ENCODE data around the gene CLCA1. TPM values are rescaled to one million over a fixed set of nuclear protein-coding genes. Genes with fewer than 3 reads are reported as not detected.

CLCA1 gene
- total RNA-seq, 1 experiment from 2014 or later: not detected

GRCh38 chr1:86502721-86503405 is 34.1 kb downstream of the CLCA1 start:
- Histone ChIP-seq H2AFZ (ENCODE audit: low read length) (no peak overlapping the region), H3K4me1 (ENCODE audit: insufficient read depth, low read length) (peaks cover 2% of the 10 kb centered on the region; the same call in 1 of the 2 replicates), H3K79me1 (ENCODE audit: insufficient read depth, low read depth, low read length, poor library complexity, severe bottlenecking) (no peaks in the 10 kb centered on the region), H2BK120ac (ENCODE audit: low read depth, low read length, poor library complexity, severe bottlenecking) (peak overlapping the region; percentile 92), H3K23ac (ENCODE audit: insufficient read length, low read depth, low read length) (no peak overlapping the region), H3K27ac (ENCODE audit: insufficient read length, low read depth, low read length) (peak overlapping the region; percentile 97), H2BK20ac (ENCODE audit: low read depth, low read length, poor library complexity, severe bottlenecking) (no peak overlapping the region), H3K56ac (ENCODE audit: insufficient read length, low read depth, low read length) (no peak overlapping the region), H4K20me1 (ENCODE audit: control insufficient read depth, insufficient read depth, insufficient read length) (peaks cover 2% of the 10 kb centered on the region), H3K14ac (ENCODE audit: insufficient read depth, low read length) (peak overlapping the region; percentile 90; the same call in 1 of the 2 replicates), H3K18ac (ENCODE audit: insufficient read length, low read depth, low read length) (peak overlapping the region; percentile 96), H3K9ac (ENCODE audit: extremely low read depth, insufficient read length, low read length) (peak overlapping the region; percentile 89), H3K23me2 (ENCODE audit: insufficient read length, low read depth, low read length, poor library complexity, severe bottlenecking) (peaks cover 9% of the 10 kb centered on the region), H3T11ph (ENCODE audit: low read length) (peak overlapping the region; percentile 82), H2AK5ac (ENCODE audit: insufficient read length, low read length) (peak overlapping the region; percentile 67), H3K9me3 (ENCODE audit: control insufficient read depth, low read depth, low read length) (no peaks in the 10 kb centered on the region), H2BK5ac (ENCODE audit: insufficient read length, low read length) (peak overlapping the region; percentile 94), H2BK12ac (ENCODE audit: insufficient read length, low read depth, low read length) (peak overlapping the region; percentile 98), H4K91ac (ENCODE audit: insufficient read length, low read depth, low read length) (peak overlapping the region; percentile 88), H2BK15ac (ENCODE audit: low read depth, low read length) (no peak overlapping the region), H3K27me3 (ENCODE audit: insufficient read depth, low read length) (no peaks in the 10 kb centered on the region), H4K8ac (replicated peaks; ENCODE audit: insufficient read length, low read depth, low read length) (no peak overlapping the region), H3K4me2 (ENCODE audit: insufficient read depth, insufficient read length, low read length) (peak overlapping the region; percentile 85), H3K79me2 (ENCODE audit: insufficient read depth, low read length) (no peaks in the 10 kb centered on the region), H3K4ac (ENCODE audit: low read depth, low read length) (peak overlapping the region; percentile 92), H4K5ac (ENCODE audit: insufficient read length, low read depth, low read length) (peak overlapping the region; percentile 68)
- H3K27ac Mint-ChIP-seq: peak overlapping the region; percentile 97 to 99 (median 99)
- TF ChIP-seq, protein P1, sequence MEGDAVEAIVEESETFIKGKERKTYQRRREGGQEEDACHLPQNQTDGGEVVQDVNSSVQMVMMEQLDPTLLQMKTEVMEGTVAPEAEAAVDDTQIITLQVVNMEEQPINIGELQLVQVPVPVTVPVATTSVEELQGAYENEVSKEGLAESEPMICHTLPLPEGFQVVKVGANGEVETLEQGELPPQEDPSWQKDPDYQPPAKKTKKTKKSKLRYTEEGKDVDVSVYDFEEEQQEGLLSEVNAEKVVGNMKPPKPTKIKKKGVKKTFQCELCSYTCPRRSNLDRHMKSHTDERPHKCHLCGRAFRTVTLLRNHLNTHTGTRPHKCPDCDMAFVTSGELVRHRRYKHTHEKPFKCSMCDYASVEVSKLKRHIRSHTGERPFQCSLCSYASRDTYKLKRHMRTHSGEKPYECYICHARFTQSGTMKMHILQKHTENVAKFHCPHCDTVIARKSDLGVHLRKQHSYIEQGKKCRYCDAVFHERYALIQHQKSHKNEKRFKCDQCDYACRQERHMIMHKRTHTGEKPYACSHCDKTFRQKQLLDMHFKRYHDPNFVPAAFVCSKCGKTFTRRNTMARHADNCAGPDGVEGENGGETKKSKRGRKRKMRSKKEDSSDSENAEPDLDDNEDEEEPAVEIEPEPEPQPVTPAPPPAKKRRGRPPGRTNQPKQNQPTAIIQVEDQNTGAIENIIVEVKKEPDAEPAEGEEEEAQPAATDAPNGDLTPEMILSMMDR (conservative IDR thresholded peaks at IDR 0.05): no peak; the same call in 2 of the 3 replicates
- H3K27me3 Mint-ChIP-seq (ENCODE audit: low read depth): no peaks in the 10 kb centered on the region
- no CpG with 5 or more reads among the region's 18 CpGs for WGBS (ENCODE audit: extremely low coverage, insufficient read length, low lambda C conversion rate)
- peak overlapping the region; percentile 82 to 87 for H3K4me3 Mint-ChIP-seq
- peak; percentile 90 for DNase-seq
- peaks cover 0 to 1% (median 0%) of the 10 kb centered on the region in 3 experiments; a peak in 1 of 7 replicates for H3K36me3 Mint-ChIP-seq (ENCODE audit: insufficient read depth in 1 of 3, low read depth in 3 of 3)
- peaks cover 26 to 41% of the 10 kb centered on the region in 2 experiments for H3K4me1 Mint-ChIP-seq
- peaks cover 2 to 3% of the 10 kb centered on the region in 2 experiments; a peak in 2 of 5 replicates for H3K9me3 Mint-ChIP-seq

Data from H9 (cell line).